OCI-LY1 (cell line): ENCODE data around the gene SKP1.

Source experiments
- EZH2 ChIP-seq: fragments of 200-600 bp; sonication (generic), shearing (Covaris generic); IDR thresholded peaks from 2 replicates; pipeline ENCODE4 v1.8.0; 2017; ENCODE audit warnings: borderline replicate concordance, mixed run types, mild to moderate bottlenecking, antibody characterized with exemption, low read length, moderate library complexity, mixed read lengths
- TF ChIP-seq, protein P1 (sequence below): fragments of 200-600 bp; sonication (generic), shearing (Covaris generic); IDR thresholded peaks from 2 replicates; pipeline ENCODE4 v1.5.1; 2017; ENCODE audit warnings: mild to moderate bottlenecking, antibody characterized with exemption, low read length, moderate library complexity, mixed read lengths

DNA sequence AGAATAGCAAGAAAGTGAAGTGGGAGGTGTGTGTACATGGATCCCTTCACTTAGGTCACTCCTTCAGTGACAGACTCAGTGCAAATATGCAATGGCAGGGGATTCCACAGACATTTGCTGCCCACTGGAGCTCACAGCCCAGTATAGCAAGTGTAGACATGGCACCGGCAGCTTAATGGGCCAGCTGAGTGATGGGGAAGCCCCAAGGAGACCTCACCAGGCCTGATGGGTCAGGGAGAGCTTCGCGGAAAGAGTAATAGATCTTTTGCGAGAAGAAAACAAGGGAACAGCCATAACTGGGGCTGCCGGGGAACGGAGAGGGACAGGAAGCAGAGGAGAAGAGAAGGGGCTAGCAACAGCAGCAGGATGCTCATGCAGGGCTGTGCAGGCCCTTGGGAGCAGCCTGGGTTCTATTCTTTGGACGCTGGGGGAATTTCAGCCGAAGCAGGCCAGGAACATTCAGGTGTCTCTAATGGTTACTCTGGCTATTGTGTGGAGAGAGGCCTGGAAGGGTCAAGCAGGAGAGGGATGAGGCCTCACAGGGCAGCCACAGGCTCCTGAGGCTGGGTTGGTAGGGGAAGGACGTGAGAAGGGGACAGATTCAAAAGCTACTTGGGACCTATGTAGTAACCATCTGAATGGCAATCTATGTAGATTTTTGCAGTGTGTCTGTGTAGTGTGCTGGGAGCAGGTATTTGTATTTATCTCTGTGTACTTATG lies 35.3 kb downstream of the SKP1 start:
- TF ChIP-seq, protein P1, sequence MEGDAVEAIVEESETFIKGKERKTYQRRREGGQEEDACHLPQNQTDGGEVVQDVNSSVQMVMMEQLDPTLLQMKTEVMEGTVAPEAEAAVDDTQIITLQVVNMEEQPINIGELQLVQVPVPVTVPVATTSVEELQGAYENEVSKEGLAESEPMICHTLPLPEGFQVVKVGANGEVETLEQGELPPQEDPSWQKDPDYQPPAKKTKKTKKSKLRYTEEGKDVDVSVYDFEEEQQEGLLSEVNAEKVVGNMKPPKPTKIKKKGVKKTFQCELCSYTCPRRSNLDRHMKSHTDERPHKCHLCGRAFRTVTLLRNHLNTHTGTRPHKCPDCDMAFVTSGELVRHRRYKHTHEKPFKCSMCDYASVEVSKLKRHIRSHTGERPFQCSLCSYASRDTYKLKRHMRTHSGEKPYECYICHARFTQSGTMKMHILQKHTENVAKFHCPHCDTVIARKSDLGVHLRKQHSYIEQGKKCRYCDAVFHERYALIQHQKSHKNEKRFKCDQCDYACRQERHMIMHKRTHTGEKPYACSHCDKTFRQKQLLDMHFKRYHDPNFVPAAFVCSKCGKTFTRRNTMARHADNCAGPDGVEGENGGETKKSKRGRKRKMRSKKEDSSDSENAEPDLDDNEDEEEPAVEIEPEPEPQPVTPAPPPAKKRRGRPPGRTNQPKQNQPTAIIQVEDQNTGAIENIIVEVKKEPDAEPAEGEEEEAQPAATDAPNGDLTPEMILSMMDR: no peak
- no peak for TF ChIP-seq EZH2
